HEK293 (cell line): ENCODE results near the gene ALOX12.

Experiments used
- AEBP2 ChIP-seq: fragments of 450-650 bp; formaldehyde crosslinking; IDR thresholded peaks from 2 replicates; pipeline ENCODE4 v1.5.1; 2016; ENCODE audit warnings: missing biosample characterization, missing genetic modification characterization, borderline replicate concordance
- KLF10 ChIP-seq: fragments of 450-650 bp; IDR thresholded peaks from 2 replicates; pipeline ENCODE4 v1.5.1; 2018; ENCODE audit warnings: missing biosample characterization, mild to moderate bottlenecking, missing genetic modification characterization
- KLF8 ChIP-seq: fragments of 450-650 bp; formaldehyde crosslinking; IDR thresholded peaks from 2 replicates; pipeline ENCODE4 v1.5.1; 2016; ENCODE audit warnings: missing biosample characterization, missing genetic modification characterization
- PATZ1 ChIP-seq: fragments of 450-650 bp; formaldehyde crosslinking; IDR thresholded peaks from 2 replicates; pipeline ENCODE4 v1.5.1; 2016; ENCODE audit warnings: missing biosample characterization, missing genetic modification characterization
- SP3 ChIP-seq: fragments of 450-650 bp; formaldehyde crosslinking; IDR thresholded peaks from 2 replicates; pipeline ENCODE4 v1.5.1; 2016; ENCODE audit warnings: missing biosample characterization, missing genetic modification characterization
- ZBTB48 ChIP-seq: fragments of 450-650 bp; formaldehyde crosslinking; IDR thresholded peaks from 2 replicates; pipeline ENCODE4 v1.5.1; 2016; ENCODE audit warnings: missing biosample characterization, missing genetic modification characterization
- ZIC2 ChIP-seq: fragments of 450-650 bp; formaldehyde crosslinking; IDR thresholded peaks from 2 replicates; pipeline ENCODE4 v1.5.1; 2016; ENCODE audit warnings: missing biosample characterization, missing genetic modification characterization
- ZNF169 ChIP-seq: fragments of 450-650 bp; formaldehyde crosslinking; IDR thresholded peaks from 2 replicates; pipeline ENCODE4 v1.5.1; 2016; ENCODE audit warnings: missing biosample characterization, missing genetic modification characterization
- ZNF19 ChIP-seq: fragments of 450-650 bp; formaldehyde crosslinking; IDR thresholded peaks from 2 replicates; pipeline ENCODE4; 2016; ENCODE audit warnings: missing biosample characterization, missing genetic modification characterization, low read depth
- ZNF433 ChIP-seq: fragments of 450-650 bp; formaldehyde crosslinking; IDR thresholded peaks from 2 replicates; pipeline ENCODE4 v1.5.1; 2016; ENCODE audit warnings: missing biosample characterization, missing genetic modification characterization, low read depth
- ZNF571 ChIP-seq: fragments of 450-650 bp; formaldehyde crosslinking; IDR thresholded peaks from 2 replicates; pipeline ENCODE4 v1.5.0; 2017; ENCODE audit warnings: missing biosample characterization, missing genetic modification characterization
- ZNF658 ChIP-seq: fragments of 450-650 bp; formaldehyde crosslinking; IDR thresholded peaks from 2 replicates; pipeline ENCODE4; 2016; ENCODE audit warnings: missing biosample characterization, missing genetic modification characterization
- ZNF692 ChIP-seq: fragments of 450-650 bp; formaldehyde crosslinking; IDR thresholded peaks from 2 replicates; pipeline ENCODE4 v1.5.1; 2016; ENCODE audit warnings: missing biosample characterization, missing genetic modification characterization
- ZNF76 ChIP-seq: fragments of 450-650 bp; formaldehyde crosslinking; IDR thresholded peaks from 2 replicates; pipeline ENCODE4; 2016; ENCODE audit warnings: low read depth, missing biosample characterization, missing genetic modification characterization, borderline replicate concordance
- ZSCAN23 ChIP-seq: fragments of 450-650 bp; formaldehyde crosslinking; IDR thresholded peaks from 2 replicates; pipeline ENCODE4 v1.5.1; 2016; ENCODE audit warnings: missing biosample characterization, missing genetic modification characterization
- TF ChIP-seq, protein P1 (sequence below): fragments of 450-650 bp; formaldehyde crosslinking; IDR thresholded peaks from 2 replicates; pipeline ENCODE4 v1.5.1; 2016; ENCODE audit warnings: missing biosample characterization, missing genetic modification characterization
- TF ChIP-seq, protein P2 (sequence below): fragments of 450-650 bp; formaldehyde crosslinking; IDR thresholded peaks from 2 replicates; pipeline ENCODE4 v1.5.1; 2016; ENCODE audit warnings: missing biosample characterization, missing genetic modification characterization
- TF ChIP-seq, protein P3 (sequence below): fragments of 450-650 bp; formaldehyde crosslinking; IDR thresholded peaks from 2 replicates; pipeline ENCODE4 v1.5.1; 2016; ENCODE audit warnings: missing biosample characterization, missing genetic modification characterization

ALOX12 gene

DNA sequence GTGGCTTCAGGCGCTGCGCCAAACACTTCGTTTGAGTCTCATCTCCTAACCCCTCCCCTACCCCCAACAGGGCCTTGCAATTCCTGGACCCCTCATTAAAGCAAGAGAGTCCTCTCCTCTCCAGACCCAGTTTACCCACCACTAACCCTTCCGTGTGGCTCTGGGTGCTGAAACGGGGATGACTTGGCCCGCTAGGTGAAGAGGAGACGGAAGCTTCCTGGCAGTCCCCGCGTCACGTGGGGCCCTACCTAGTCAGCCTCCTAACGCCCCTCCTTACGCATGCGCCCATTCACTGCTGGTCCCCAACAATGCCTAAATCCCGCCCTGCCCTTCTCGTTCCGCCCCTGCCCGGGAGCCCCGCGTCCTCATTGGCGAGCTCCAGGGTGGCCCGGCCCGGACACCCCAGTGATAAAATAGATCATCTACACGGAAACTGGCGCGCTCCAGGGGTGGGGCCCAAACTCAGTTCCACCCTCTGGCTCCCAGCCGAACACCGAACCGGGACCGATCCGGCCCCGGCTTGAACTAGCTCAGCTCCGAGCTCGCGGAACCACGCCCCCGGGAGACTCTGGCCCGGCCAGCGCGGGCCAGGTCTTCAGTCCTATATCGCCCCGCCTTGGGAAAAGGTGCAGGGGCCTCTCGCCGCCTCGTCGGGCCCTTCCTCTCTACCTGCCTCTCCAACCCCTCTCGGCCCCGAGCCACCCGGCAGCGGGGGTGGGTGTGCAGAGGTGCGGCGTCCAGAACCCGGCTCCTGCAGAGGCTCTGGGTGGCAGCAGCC is 39.9 kb downstream of the ALOX12 start, which contains the start of gene SLC16A13 (continued):
- TF ChIP-seq PATZ1 (tag by site-specific recombination): peak; percentile 92
- TF ChIP-seq ZNF169 (tag by site-specific recombination): no peak
- TF ChIP-seq ZNF433 (tag by site-specific recombination): 0 out of 2 replicates have a peak, but pooled peaks have one; percentile 1
- no peak for TF ChIP-seq AEBP2 (tag by site-specific recombination)
- TF ChIP-seq, protein P1, sequence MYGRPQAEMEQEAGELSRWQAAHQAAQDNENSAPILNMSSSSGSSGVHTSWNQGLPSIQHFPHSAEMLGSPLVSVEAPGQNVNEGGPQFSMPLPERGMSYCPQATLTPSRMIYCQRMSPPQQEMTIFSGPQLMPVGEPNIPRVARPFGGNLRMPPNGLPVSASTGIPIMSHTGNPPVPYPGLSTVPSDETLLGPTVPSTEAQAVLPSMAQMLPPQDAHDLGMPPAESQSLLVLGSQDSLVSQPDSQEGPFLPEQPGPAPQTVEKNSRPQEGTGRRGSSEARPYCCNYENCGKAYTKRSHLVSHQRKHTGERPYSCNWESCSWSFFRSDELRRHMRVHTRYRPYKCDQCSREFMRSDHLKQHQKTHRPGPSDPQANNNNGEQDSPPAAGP (tag by site-specific recombination): peak; percentile 26; the same call in 1 of the 2 replicates
- TF ChIP-seq ZNF692: peak; percentile 87
- TF ChIP-seq ZIC2: peak; percentile 25
- peak; percentile 53; the same call in 1 of the 2 replicates for TF ChIP-seq ZNF76
- TF ChIP-seq KLF10 (tag by site-specific recombination): peak; percentile 40; the same call in 1 of the 2 replicates
- no peak for TF ChIP-seq ZNF658 (tag by site-specific recombination)
- no peak for TF ChIP-seq ZNF19 (tag by site-specific recombination)
- TF ChIP-seq, protein P2, sequence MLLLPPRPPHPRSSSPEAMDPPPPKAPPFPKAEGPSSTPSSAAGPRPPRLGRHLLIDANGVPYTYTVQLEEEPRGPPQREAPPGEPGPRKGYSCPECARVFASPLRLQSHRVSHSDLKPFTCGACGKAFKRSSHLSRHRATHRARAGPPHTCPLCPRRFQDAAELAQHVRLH (tag by site-specific recombination): peak; percentile 55; the same call in 1 of the 2 replicates
- peak; percentile 82 for TF ChIP-seq SP3
- TF ChIP-seq ZNF571: no peak
- TF ChIP-seq, protein P3, sequence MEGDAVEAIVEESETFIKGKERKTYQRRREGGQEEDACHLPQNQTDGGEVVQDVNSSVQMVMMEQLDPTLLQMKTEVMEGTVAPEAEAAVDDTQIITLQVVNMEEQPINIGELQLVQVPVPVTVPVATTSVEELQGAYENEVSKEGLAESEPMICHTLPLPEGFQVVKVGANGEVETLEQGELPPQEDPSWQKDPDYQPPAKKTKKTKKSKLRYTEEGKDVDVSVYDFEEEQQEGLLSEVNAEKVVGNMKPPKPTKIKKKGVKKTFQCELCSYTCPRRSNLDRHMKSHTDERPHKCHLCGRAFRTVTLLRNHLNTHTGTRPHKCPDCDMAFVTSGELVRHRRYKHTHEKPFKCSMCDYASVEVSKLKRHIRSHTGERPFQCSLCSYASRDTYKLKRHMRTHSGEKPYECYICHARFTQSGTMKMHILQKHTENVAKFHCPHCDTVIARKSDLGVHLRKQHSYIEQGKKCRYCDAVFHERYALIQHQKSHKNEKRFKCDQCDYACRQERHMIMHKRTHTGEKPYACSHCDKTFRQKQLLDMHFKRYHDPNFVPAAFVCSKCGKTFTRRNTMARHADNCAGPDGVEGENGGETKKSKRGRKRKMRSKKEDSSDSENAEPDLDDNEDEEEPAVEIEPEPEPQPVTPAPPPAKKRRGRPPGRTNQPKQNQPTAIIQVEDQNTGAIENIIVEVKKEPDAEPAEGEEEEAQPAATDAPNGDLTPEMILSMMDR: 0 out of 2 replicates have a peak, but pooled peaks have one; percentile 24
- TF ChIP-seq KLF8 (tag by site-specific recombination): peak; percentile 81; the same call in 1 of the 2 replicates
- TF ChIP-seq ZBTB48 (tag by site-specific recombination): peak; percentile 87
- TF ChIP-seq ZSCAN23 (tag by site-specific recombination): no peak
